H1 (cell line): ENCODE data around the gene MAPKAP1. TPM values are rescaled to one million over a fixed set of nuclear protein-coding genes. Genes with fewer than 3 reads are reported as not detected.

Experiments
- CEBPB ChIP-seq: IDR thresholded peaks from 2 replicates; pipeline ENCODE4 v1.6.1; 2012; ENCODE audit warnings: low read depth, low read length
- CHD1 ChIP-seq: IDR thresholded peaks from 2 replicates; pipeline ENCODE4 v1.6.1; 2012; ENCODE audit warnings: low read depth, low read length, improper control_type of control experiment
- CHD7 ChIP-seq: fragments of 300-600 bp; sonication (generic); IDR thresholded peaks from 2 replicates; pipeline ENCODE4 v1.7.1; 2012; ENCODE audit warnings: low read length, moderate library complexity, mild to moderate bottlenecking, inconsistent platforms; ENCODE audit not compliant: insufficient replicate concordance
- polyA plus RNA-seq, 7 experiments: library from polyadenylated mRNA; depleted of rRNA in 3 of 7; stranded (reverse) in 5 of 7; unstranded in 2 of 7; fragments of >200 nt in 5 of 7; fragments of 200-250 nt in 2 of 7; gene quantifications; 1 replicate in 5 of 7; 2 replicates in 1 of 7; 4 replicates in 1 of 7; pipeline versions ENCODE4 v1.2.1 to v1.2.3, GENCODE V29; 2011 to 2013; ENCODE audit warnings: missing spikeins in 2 of 7, mixed read lengths in 2 of 7
- total RNA-seq: library from RNA; stranded (reverse); fragmentation: NEBNext Ultra II Directional; extraction: Animal tissue kit (Norgen Biotek cat#: 25700); gene quantifications from 2 replicates; pipeline ENCODE4 v1.2.1, GENCODE V29; 2021

Gene MAPKAP1
- total and polyA plus RNA-seq, 2 of the 8 experiments (the other 6 are each of a cell fraction or from before 2014, with no cell fraction given), result 79.2 to 140 TPM

- no peak for TF ChIP-seq CHD7
- no peak for TF ChIP-seq CHD1
- peak; percentile 63 for TF ChIP-seq CEBPB
These were observed 51.9 kb downstream of the MAPKAP1 start (continued) for GRCh38 chr9:125655066-125655633.
